Activated T-cell treated with anti-CD3 and anti-CD28 coated beads for 4 hours (primary cell): Measurements from ENCODE around the gene ARHGEF7.
"Not testable (repeated sequence)": the region's sequence is repeated elsewhere in the genome, so short reads cannot be mapped to it uniquely, and the experiment has no call there.

Experiments
- DNase-seq: peaks from one replicate; pipeline ENCODE4 v3.0.0-alpha.2; 2020

The ARHGEF7 gene

DNA sequence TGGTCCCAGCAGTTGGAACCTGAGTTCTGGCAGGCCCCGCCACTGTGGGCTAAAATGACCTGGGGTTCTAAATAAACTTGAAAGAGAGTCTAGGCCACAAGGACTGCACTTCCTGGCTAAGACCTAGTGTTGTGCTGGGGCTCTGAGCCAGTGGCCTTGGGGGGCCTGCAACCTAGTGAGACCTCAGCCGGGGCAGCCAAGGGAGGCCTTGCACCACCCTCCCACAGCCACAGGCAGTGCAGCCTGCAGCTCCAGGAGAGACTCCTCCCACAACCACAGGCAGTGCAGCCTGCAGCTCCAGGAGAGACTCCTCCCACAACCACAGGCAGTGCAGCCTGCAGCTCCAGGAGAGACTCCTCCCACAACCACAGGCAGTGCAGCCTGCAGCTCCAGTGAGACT is 142.8 kb downstream of the ARHGEF7 start:
- DNase-seq: not testable (repeated sequence)

DNA sequence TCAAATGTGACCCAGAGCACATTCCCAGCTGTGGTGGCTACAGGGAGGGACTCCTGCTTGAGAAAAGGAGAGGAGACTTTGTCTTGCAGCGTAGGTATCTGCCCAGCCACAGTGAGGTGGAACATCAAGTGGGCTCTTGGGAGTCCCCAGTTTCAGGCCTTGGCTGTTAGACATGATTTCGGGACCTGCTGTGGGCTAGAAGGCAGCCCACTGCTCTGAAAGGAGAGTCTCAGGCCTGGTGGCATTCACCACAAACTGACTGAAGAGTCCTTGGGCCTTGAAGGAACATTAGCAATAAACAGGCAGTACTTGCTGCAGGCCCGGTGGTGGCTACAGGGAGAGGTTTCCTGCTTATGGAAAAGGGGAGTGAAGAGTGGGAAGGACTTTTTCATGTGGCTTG is 143.5 kb downstream of the ARHGEF7 start:
- no peak for DNase-seq

DNA sequence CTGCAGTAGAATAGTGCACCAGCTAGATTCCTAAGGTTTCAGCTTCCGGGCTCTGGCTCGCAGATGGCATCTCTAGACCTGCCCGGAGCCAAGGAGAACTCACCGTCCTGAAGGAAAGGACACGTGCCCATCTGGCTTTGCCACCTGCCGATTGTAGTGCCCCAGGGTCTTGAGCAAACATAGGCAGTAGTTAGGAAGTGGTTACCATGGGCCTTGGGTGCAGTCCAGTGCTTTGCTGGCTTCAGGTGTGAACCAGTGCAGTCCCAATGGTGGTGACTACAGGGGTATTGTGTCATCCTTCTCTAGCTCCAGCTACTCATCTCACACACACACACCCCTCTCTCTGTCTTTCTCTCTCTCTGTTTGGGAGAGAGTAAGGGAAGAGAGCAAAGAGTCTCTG is 143.9 kb downstream of the ARHGEF7 start:
- no peak for DNase-seq

DNA sequence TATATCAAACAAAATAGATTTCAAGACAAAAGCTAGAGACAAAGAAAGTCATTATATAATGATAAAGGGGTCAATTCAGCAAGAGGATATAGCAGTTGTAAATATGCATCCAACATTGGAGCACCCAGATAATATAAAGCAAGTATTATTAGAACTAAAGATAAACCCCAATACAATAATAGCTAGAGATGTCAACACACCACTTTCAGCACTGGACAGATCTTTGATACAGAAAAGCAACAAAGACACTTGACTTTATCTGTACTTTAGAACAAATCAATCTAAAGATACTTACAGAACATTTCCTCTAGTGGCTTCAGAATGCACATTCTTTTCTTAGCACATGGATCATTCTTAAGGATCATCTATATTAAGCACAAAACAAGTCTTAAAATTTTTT is 146.2 kb downstream of the ARHGEF7 start:
- DNase-seq: no peak

DNA sequence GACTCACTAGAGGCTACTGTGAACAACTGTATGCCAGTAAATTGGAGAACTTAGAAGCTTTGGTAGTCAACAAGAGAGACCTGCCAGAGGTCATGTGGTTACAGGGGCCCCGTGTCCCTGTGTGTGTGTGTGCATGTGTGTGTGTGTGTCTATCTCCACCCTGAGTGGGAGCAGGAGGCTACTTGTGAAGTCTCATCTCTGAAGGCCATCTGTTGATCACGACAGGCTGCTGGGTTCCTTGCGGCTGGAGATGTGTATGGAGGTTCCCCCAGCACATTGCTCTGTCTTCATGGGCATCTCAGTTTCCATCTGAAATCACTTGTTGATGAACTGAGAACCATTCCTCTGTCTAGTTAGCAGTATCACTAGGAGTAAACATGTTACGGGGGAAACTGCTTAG is 147.2 kb downstream of the ARHGEF7 start:
- DNase-seq: no peak

DNA sequence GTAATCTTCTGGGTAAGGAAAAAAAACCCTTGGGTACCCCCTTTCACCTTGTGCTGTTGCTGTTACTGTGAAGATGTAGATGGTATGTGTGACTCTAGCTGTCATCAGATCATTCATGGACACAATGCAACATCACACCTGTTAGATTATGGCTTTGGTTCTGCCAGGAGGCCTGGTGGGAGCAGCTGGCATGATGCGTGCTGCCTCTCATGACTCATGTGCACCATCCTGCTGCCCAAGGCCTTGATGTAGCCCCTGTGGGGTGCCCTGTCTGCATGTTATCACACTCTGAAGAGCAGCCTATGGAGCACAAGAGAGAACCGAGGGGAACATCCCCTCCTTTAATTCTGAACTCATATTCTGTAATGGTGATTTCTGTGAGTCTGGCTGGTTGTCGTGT is 147.6 kb downstream of the ARHGEF7 start:
- no peak for DNase-seq

DNA sequence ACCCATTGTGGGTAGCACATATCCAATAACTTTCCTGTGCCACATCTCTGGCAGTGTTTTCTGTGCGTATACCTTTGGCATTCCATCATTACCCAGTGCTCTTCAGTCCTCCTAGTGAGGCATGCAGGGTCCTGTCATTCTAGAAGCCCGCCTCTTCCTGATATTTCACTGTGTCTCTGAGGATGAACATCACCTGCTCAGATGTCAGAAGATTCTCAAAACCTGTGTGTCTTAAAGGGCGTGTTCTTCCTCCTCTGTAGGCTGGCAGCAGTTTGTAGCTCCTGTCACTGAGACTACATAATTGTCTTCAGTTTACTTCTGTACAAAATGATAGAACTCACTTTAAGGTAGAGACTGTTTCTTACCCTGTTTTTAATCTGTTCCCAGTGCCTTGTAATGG is 148.5 kb downstream of the ARHGEF7 start:
- no peak for DNase-seq

DNA sequence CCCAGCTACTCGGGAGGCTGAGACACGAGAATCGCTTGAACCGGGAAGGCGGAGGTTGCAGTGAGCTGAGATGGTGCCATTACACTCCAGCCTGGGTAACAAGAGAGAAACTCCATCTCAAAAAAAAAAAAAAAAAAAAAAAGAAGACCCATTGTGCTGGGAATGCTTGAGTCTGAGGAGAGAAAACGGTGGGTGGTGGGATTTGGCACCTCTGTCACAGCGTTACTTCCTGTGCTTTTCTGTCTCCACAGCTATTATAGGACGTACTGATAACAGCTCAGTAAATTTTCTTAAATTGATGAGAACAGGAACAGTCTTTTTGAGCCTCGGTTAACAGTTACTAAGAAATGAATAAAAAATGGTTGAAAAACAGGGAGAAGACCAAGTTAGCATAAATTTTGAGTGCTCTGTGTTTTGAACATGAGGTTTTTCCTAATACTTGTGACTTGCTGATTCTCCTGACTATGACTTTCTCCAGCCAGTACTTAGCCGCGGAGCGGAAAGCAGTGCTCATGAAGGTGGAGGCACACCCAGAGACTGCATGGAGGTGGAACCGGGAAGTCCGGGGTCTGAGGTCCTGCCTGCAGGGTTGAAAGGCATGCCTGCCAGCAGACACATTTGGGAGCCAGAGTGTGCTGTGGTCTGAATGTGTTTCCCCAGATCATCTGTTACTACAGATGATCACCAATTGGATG is 150.0 kb downstream of the ARHGEF7 start:
- no peak for DNase-seq

DNA sequence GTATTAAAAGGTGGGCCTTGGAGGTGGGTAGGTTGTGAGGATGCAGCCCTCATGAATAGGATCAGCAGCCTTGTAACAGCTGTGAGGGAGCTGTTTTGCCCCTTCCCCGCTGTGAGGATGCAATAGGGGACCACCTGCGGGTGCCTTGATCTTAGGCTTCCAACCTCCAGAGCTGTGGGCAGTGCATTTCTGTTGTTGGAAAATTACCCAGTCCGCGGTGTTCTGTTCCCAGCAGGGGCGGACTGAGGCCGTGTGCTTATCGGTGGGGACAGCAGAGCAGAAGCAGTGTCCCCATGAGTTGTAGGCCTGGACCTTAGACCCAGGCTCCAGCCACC is 150.6 kb downstream of the ARHGEF7 start:
- DNase-seq: no peak

DNA sequence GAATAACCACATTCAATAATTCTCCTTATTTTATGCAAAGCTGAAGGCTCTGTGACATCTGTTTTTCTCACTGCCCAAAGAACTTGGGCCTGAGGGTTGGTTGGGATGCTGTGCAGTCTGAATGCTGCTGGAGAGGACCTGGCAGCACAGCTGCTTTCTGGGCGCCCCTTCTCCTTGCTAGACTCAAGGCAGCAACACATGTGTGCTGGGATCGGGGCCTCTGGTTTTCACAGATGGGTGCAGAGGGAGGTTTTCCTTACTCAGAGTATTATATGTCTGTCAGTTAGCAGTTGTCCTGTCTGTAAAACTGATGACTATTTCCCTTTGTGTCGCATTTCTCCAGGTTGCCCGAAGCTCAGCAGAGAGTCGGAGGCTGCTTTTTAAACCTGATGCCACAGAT is 152.1 kb downstream of the ARHGEF7 start:
- no peak for DNase-seq

DNA sequence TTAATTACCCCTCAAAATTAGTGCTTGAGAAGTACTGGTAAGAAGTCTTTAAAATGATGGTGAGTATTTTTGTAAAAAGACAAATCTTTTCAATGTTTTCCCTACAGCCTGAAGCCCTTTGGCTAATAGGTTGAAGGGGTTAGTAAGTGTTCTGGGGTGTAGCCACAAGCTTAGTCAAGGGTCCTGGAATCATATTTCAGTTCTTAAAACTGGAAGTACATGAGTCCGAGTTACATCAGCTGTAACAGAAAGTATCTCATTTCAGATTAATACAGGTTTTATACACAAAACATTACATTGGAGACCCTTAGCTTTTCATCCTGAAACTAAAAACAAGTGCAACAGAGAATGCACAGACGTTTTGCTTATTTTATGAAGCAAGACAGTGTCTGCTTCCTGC is 152.7 kb downstream of the ARHGEF7 start:
- no peak for DNase-seq

DNA sequence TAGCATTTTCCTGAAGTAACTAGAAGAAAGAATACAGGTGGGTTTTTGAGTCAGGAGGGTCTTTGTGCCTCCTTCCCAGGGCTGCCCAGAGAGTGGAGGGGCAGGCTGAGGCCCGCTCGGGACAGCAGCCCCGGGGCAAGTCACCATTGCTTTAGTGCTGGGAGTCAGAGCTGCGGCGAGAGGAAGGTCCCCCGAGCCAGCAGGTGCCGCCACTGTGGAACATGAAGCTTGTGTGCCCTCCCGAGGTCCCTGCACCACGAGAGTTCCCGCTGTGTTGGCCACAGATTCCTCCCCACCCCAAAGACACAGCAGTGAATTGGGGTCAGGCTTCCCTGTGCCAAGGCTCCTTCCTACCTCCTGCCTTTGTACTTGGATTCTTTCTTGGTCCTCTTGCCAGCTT is 154.4 kb downstream of the ARHGEF7 start:
- DNase-seq: no peak

DNA sequence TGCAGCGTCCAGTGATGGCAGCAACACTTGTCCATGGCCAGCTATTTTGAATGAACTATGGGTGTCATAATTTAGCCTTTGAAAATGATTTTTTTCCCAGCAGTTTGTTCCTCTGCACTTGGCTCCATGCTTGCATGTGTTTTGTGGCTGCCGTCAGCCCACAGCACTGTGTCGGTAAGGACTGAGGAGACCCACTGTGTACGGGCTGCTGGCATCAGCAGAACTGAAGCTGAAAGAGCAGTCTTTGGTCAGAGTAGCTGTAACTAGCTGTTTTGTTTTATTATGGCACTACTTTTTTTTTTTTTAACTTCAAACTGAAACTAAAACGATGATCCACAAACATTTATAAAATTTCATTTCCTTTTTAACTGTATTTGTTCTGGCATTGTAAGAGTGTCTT is 155.0 kb downstream of the ARHGEF7 start:
- DNase-seq: no peak

DNA sequence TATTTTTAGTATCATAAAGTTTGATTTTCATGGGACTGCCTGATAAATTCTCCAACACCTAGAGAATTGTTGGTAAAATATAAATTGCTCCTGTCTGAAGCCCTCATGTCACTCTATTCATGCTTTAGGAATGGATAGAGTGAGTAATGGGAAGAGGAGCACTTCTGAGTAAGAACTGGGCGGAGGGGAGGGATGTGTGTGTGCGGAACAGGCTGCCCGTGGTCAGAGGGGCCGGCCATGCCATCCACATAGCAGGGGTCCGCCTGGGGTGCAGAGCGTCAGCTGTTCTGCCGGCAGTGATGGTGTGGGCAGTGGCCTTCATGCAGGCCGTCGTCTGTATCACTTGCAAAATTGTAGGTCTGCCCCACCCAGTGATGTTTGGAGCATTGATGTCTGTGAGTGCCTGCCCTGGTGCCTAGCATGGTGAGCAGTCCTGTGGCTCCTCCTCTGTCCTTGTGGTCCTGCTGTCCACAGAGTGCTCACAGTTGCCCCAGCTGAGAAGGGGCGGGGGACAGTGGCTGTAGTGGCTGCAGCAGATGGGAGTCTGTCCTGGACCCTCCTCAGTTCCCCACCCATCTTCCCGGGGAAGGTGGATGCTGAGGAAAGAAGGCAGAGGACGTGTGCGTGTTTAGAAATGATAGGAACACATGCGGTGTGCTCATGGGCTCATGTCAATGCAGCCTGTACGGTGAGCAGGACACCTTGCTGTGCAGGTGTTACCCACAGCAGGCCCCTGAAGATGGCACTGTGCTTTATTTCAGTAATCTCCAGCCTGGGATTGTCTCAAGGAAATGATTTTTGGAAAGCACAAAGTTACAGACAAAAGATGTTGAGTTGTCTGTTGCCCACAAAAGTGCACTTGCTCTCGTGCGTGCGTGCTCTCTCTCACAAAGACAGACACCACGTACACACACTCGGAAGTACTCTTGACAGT is 155.9 kb downstream of the ARHGEF7 start:
- no peak for DNase-seq

DNA sequence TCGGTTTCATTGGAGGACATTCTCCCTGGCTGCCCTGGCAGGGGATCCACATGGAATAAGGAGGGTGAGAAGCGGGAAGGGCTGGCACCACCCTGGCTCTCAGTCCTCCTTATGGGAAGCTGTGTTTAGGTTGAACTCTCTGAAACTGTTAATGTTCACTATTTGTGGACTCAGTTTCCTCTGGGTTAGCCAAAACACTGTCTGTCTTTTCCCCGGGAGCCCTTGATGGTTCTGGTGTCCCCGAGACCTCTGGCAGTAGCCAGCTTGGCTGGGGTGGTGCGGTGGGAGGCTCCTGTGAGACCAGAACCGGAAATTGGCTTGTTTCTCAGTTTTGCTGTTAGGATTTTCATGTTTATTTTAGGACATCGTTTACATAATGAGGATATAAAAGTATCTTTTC is 157.0 kb downstream of the ARHGEF7 start:
- no peak for DNase-seq

DNA sequence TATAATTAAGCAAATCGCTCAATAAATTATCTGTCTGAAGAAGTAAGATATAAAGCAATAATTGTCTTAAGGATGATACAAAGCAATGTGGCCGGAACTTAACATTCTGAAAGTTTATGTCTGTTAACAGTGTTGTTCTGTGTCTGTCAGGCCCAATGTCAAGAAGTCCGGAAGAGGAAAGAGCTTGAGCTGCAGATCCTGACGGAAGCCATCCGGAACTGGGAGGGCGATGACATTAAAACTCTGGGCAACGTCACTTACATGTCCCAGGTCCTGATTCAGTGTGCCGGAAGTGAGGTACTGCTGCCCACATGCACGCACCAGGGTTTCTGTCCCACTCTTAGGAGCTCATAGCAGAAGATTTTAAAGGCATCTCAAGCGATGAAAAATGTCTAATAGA is 160.3 kb downstream of the ARHGEF7 start:
- no peak for DNase-seq

DNA sequence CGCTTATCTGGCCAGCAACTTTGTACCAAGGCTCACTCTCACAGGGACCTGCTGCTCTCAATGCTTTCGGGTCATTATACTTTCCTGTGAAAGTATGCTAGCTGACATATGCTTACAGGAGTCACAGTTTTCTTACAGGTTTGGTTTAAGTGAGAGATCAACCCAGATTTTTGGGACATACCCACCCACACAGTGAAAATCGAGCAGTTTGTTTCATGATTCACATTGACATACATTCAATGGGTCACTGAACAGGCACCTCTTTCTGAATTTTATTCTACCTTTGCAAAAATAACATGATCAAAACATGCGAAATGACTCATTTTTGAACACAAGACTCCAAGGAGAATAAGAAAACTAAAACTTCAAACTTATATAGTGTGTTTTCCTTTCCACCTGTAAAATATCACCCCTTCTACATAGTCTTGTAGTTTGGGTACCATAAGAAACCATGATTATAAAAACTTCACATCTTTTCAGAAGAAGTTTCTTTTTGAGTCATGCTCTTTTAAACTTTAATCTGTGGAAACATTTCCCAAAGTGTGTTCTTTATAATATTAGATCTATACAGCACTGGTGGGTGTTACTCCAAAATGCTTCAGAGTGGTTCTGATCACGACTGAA is 161.0 kb downstream of the ARHGEF7 start:
- no peak for DNase-seq

DNA sequence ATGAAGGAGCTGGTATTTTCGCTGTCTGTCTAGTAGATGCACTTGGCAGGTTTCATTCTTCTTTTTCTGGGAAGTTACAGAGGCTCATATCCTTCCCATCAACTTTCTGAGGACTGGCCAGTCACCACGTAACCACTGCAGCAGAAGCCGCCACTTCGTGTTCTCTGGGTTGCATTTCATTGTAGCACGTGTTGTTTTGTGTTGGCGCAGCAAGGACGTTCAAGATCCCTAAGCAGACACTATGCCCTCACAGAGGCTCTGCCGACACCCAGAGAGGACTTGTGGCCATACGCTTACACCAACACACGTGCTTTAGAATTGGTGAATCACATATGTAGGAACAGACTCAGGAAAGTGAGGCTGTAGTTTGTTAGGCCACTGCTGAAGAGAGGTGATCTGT is 163.1 kb downstream of the ARHGEF7 start:
- DNase-seq: no peak

DNA sequence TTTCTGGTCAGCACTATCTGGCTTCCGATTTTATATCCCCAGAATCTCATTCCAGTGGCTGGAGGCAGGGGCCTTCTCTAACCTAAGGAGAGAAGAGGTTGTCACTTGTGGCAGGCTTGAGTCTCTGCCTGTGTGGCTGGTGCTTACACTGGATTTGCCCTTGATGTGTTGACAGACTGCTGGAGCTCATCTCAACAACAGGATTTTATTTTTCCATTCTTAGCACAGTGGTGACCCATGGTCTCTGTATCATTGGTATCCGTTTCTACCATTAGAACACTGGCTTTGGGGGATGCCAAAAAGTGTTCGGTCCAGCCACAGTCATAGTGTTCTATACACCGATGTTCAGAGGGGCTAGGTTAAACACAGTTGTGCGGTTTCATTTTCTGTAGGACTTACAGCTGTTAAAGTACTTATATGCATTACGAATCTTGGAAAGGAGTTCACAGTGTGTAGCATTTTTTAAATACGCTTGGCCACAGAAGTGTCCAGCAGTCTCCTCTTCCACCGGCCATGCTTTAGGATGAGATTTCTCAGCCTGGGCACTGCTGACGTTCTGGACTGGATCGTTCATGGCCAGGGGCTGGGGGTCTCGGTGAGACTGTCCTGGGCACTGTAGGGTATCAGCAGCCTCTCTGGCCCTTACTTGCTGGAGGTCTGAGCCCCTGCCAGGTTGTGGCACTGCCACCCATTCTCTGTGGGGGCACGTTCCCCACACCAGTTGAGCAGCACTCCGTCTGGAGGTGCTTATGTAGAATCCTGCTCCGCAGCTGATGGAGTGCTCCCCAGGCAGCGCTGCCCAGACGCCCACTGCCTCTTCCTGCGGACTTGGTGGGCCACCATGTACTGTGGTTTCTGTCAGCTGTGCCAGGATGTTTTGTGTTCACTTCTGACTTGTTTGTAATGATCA is 163.9 kb downstream of the ARHGEF7 start:
- DNase-seq: no peak

DNA sequence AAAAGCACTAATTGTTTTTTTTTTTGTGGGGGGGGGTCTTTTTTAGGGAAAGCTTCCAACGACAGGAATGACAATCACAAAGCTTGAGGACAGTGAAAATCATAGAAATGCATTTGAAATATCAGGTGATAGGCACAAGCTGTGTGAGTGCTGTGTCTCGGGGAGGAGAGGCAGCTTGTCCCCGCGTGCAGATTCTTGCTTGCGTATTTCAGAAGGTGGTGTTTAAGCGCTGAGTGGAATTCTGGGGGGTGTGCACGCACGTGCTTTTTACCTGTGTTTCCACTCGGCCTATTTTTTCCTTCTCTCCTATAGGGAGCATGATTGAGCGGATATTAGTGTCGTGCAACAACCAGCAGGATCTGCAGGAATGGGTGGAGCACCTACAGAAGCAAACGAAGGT is 165.1 kb downstream of the ARHGEF7 start:
- no peak for DNase-seq

DNA sequence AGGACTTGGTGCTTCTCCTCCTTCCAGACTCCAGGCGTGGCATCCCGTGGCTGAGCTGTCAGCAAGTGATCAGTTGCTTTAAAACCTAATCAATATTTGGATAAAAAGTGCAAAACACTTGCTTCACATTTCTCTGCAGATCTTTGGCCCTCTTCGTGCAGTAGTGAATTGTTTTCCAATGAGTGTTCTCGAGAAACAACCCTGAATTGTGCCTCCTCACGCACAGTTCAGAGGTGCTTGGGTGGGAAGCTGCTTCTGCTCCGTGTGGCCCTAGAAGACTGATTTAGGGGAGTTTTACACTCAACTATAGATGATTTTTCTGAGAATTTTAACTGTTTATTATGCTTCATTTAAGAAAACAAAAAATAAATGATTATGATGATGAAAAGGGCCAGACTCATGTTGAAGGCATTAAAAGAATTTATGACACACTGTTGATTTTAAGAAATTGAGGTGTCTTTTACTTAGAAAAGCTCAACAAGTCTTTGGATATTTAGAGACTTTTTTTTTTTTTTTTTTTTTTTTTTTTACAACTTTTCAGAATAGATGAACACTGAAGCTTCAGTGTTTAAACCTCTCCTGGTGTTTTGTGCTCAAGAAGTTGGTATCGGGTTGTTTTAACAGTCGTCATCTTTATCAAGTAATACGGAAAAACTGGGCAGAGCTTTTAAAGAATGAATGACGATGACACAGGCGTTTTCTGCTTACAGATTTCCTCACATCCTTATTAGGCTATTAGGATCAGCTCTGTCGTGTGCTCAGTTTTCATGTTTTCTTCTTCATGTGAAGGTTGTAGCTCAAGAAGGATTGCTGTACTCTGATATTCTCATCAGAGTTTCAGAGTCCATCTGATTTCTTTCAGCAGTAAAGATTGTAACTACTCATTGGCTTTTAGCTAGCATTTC is 165.8 kb downstream of the ARHGEF7 start:
- DNase-seq: no peak

DNA sequence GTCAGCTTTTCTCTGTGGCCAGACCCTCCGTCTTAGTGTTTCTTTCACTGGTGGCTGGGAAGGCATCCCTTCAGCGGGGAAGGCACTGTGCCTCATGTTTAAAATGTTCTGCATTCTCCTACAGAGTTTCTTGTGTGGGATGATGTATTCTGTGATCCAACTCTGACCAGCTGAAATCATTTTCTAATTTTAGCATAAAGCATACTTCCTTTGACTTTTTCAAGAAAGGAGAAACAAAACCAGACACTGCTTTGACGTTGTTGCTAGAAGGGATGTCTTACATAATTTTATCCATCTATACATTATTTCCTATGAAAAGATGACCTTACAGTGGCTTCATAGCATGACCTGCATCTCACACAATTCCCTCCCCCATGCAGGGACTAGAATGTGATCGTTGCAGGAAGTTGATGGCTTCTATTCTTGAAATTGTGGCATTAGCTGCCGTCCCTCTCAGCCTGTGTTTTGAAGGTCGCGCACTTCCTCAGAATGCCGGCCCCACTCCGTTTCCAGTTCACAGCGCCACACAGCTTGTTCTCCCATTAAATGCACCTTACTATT is 166.7 kb downstream of the ARHGEF7 start:
- no peak for DNase-seq
